Hypothalamus (tissue), 51 donors: ENCODE measurements around the gene GRB7.
A peak's percentile ranks its signal among the peaks of the same experiment; 100 is the strongest.

Experiments
- DNase-seq, 51 donors: peaks; one replicate each; lab custom pipeline; 2025; lab: John Stamatoyannopoulos, UW

The GRB7 gene

GRCh38 chr17:39765766-39766165, 28.0 kb downstream of the GRB7 start:
- DNase-seq = no peak

- DNase-seq = no peak
These were observed 29.4 kb downstream of the GRB7 start for GRCh38 chr17:39767147-39767546.

- DNase-seq = peak in 1 of 51 donors; percentile 7
These were observed 32.3 kb downstream of the GRB7 start for GRCh38 chr17:39769974-39770587.

- DNase-seq = peak in 1 of 51 donors; percentile 23
These were observed 34.7 kb downstream of the GRB7 start for GRCh38 chr17:39772415-39772814.

GRCh38 chr17:39772987-39773934, 35.5 kb downstream of the GRB7 start:
- DNase-seq = no peak

- DNase-seq = no peak
These were observed 36.3 kb downstream of the GRB7 start for GRCh38 chr17:39774047-39774446.

GRCh38 chr17:39775031-39775430, 37.3 kb downstream of the GRB7 start:
- no peak for DNase-seq

- DNase-seq = no peak
These were observed 38.5 kb downstream of the GRB7 start for GRCh38 chr17:39776252-39776651.

GRCh38 chr17:39777534-39778365, 40.0 kb downstream of the GRB7 start:
- no peak for DNase-seq

GRCh38 chr17:39781031-39781860, 43.5 kb downstream of the GRB7 start:
- DNase-seq = no peak

GRCh38 chr17:39781861-39782213, 44.1 kb downstream of the GRB7 start:
- no peak for DNase-seq

GRCh38 chr17:39782481-39782880, 44.7 kb downstream of the GRB7 start:
- no peak for DNase-seq

GRCh38 chr17:39782980-39783379, 45.2 kb downstream of the GRB7 start:
- DNase-seq = no peak

GRCh38 chr17:39787041-39787440, 49.3 kb downstream of the GRB7 start:
- DNase-seq = no peak

- DNase-seq = no peak
These were observed 50.2 kb downstream of the GRB7 start for GRCh38 chr17:39787743-39788484.

GRCh38 chr17:39791111-39791992, 53.6 kb downstream of the GRB7 start:
- DNase-seq = no peak

GRCh38 chr17:39792526-39793221, 54.9 kb downstream of the GRB7 start:
- no peak for DNase-seq

- DNase-seq = no peak
These were observed 55.6 kb downstream of the GRB7 start for GRCh38 chr17:39793301-39793872.
